Activated CD4-positive, alpha-beta T cell treated with anti-CD3 and anti-CD28 coated beads, Interleukin-2, Interleukin-6, amounts not matched to agents 100 ng/mL and 50 ng/mL, durations not matched to agents 16 hours and 8 hours (primary cell): ENCODE measurements around the gene GOPC.
A peak's percentile ranks its signal among the peaks of the same experiment; 100 is the strongest.

Experiments
- DNase-seq: peaks from one replicate; pipeline ENCODE4 v3.0.0-alpha.2; 2020

GOPC gene

DNA sequence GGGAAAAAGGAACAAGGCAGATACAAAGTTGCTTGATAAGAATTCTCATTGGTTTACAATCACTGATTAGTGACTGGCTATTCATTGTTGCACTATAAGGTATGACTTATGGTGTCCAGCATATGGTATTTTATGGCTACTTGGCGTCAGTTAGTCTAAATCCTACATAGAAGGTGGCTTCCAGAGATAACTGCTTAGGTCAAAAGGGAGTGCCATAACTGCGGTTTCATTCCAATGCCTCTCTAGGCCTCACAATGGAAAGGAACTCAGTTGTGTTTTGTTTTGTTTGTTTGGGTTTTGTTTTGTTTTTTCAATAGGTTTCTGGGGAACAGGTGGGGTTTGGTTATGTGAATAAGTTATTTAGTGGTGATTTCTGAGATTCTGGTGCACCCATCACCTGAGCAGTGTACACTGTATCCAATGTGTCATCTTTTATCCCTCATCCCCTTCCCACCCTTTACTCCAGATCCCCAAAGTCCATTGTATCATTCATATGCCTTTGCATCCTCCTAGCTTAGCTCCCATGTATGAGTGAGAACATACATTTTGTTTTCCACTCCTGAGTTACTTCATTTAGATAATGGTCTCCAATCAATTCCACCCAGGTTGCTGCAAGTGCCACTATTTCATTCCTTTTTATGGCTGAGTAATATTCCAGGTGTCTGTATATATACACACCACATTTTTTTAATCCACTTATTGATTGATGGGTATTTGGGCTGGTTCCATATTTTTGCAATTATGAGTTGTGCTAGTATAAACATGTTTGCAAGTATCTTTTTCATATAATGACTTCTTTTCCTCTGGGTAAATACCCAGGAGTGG, 7.0 kb downstream of the GOPC start:
- no peak for DNase-seq

DNA sequence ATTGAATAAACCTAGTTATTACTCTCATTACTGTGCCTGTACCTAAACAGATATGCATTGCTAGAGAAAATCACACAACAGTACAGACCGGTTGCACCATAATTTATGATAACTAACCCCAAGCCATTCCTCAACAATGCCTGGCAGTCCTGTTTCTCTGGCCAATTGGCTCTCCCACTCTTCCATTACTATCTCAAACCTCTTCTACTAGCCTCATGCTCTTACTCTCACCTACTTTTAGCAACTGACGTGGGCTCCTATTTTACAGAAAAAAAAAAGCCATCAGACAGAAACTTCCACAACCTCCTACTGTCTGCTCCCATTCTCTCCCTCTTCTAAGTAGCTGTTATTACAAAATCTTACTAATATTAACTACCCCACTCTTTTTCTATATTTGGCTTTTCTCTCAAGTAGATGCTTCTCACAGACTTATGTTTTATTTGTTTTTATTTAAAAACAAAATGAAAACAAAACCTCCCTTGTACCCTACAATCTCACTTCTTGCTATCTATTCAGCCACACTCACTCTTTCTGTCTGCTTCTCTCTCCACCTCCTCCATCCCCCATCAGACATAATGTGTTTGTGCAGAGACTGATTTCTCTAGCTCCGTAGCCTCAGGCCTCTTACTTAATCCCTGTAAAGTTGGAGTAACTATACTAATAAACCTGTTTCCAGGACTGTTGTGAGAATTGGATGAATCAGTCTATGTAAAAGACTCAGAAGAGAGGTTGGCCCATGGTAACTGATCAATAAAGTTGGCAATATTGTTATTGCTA, 9.1 kb downstream of the GOPC start:
- no peak for DNase-seq

DNA sequence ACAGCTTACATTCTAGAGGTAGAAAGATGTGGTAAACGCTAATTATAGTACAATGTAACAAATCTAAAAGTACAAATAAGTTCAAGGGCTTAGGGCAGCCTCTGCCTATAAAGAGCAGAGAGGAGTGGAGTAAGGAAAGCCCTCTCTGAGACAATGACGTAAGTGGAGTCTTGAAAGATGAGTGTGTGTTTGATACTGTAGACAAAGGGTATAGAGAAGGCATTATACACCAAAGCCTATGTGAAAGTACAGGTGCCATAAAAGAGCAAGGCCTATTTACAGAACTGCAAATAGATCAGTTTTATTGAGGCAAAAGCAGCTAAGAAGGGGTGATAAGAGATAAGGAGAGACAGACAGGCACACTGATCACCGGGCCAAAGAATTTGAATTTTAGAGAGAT, 10.9 kb downstream of the GOPC start:
- DNase-seq: no peak

DNA sequence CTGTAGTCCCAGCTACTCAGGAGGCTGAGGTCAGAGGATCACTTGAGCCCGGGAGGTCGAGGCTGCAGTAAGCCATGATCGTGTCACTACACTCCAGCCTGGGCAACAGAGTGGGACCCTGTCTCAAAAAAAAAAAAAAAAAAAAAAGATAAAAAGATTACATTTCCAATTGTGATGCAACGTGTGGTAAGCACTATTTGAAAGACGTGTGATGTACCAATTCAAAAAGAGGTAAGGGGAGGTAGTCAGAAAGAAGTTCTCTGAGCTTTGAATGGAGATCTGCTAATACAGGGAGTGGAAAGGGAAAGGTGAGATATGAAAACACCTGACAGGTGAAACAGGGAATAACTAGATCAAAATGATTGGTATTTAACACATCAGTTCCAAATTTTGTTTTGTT, 11.9 kb downstream of the GOPC start:
- DNase-seq: no peak

DNA sequence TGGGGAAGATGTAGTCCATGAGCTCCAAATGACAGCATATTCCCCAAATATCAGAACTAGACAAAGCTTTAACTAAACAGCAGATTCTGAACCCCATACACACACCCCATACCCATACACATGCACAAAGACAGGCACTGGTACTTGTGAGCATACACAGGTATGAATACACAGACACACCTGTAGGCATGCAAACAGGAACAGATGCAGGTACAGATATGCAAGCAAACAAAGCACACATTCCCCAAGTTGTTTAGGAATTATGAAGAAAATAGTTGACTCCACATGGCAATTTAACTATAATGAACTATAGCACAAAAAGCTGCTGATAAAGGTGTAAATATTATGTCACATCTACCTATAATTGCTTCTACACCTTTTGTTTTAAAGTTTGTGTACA, 16.7 kb downstream of the GOPC start:
- DNase-seq: no peak

DNA sequence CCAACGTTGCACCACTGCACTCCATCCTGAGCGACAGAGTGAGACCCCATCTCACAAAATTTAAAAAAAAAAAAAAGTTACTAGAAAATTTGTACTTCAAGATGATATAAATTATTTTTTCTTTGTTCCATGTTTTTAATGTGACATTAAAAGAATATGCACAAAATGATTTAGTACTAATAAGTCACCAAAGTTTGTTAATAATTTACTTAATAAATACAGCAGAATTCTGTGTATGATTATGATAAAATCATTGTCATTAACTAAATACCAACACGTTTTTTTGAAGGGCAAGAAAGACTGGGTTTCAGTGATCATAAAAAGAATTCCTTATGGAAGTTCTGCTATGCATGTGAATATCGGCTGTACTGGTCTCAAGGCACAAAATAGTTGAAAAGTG, 28.1 kb downstream of the GOPC start:
- no peak for DNase-seq

DNA sequence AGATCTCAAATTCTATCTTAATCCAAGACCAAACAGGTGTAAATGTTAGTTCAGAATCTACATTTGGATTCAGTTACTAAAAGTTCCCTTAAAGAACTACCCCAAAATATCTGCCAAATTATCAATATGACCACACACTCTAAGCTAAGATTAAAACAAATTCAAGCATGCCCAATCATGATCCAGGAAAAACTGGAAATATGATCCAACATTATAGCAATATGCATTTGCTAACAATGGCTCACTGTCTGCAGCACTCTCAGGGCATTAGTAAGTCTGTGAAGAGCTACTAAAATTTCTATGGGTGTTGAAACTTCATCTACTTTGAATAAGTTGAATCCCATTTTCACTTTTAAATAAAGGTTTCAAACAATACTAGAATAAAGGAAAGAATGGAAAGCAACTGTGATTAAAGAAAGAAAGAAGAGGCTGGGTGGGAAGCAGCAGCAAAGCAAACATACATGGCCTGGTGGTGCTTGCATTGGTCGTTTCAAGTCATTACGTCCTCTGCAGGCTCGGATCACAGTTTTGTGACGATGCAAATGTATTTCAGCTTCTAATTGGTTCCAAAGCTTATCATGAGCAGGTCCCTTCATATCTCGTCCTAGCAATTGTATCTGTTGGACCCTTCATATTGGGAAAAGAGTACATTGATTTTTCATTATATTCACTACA, 29.2 kb downstream of the GOPC start:
- no peak for DNase-seq

DNA sequence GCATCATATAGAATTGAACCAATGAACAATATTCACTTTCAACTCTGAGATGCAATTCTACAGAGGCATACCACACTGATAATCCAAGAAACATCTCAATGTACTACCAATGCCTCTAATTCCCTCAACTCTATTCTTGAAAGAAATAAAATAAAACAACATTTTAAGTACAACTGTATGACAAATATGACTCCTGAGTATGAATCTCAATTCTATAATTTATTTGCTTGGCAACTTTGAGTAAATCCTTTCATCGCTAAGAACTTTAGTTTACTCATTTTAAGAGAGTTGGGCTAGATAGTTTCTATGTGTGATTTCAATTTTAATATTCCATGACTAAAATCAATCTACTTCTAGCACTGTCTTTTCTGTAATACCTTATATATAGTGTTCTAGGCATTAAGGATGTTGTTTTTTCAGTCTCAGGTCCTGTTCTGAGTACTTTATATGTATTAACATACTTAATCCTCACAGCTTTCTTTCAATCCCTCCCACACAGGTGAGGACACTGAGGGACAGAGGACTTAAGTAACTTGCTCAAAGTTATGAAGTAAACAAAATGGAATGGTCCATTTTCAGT, 33.4 kb downstream of the GOPC start:
- DNase-seq: peak; percentile 52

DNA sequence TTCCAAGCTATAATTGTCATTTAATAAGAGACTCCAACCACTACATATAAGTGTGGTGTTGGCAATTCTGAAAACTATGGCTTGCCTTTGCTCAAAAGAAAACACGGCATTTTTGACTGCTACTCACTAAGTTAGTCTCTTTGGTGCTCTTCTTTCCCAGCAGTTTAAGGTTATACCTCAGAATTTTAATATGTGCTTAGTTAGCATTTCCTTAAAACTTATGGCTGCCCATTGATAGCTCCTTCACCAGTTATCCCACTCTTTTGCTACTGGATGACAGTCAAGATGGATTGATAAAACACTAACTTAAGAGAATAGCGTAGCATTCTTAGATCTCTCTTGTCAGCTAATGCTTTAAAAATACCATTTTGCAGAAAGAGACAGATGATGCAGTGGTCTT, 34.1 kb downstream of the GOPC start:
- no peak for DNase-seq

DNA sequence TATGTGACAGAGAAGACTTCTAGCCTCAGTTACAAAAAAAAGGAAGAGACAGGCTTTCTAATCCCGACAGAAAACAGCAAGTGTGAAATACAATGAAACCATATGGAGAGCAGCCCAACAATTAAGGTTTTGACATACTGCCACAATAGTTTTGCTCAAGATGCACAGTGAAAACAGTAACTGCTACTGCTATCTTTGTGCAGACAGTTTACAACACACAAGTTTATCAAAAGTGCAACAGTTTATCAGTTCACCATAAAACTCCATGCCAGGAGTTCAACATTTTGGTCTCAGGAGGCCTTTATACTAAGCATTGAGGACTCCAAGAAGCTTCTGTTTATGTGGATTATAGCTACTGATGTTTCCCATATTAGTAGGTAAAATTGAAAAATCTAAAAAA, 37.6 kb downstream of the GOPC start:
- DNase-seq: no peak

DNA sequence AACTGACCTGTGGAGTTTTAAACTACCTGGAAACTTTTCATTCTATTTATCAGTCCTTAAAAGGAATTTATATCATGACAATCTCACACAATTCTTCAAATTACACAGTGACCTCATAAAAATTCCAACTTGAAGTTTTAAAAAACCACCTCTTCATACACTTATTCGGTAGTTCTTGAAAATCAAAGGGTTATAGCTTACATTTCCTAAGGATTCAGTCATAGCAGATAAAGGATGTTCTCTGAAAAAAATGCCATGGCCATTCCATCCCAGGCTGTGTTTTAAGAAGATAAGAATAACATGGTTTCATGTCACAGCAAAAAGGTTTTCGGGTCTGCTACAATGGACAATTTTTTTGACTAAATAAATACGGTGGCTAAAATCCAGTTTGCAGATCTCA, 41.2 kb downstream of the GOPC start:
- DNase-seq: no peak

DNA sequence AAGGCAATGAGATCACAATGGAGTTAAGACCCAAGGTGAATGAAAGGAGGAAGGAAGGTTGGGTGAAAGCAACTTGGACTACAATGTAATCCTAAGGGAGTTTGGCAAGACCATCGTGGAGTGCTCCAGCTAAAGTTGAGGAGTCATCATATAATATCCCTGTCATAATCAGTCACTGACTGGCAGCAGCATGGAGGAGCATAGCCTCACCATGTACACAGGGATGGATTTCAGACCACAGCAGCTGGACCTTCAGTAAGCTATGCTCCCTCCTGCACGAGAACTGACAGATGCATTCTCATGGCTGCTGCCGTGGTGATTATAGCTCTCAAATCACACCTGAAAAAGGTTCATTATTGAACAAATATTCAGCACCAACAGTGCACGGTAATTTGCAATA, 43.0 kb downstream of the GOPC start:
- no peak for DNase-seq

DNA sequence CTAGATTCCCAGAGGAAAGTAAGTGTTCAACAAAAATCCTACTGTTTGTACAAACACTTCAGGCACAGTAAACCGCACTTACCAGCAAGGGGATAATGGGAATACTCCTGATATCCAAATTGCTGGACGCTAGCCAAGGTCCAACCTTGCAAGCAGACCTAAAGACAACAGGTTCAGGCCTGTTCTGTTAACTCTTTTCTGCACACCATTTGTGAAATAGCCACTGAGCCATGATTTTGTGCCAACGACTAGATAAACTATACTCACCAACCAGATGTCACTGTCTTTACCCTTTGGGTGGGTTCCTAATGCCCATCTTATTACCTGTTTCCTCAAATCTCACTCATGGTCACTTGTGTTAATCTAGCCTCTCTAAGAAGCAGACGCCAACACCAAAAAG, 43.5 kb downstream of the GOPC start:
- DNase-seq: no peak

DNA sequence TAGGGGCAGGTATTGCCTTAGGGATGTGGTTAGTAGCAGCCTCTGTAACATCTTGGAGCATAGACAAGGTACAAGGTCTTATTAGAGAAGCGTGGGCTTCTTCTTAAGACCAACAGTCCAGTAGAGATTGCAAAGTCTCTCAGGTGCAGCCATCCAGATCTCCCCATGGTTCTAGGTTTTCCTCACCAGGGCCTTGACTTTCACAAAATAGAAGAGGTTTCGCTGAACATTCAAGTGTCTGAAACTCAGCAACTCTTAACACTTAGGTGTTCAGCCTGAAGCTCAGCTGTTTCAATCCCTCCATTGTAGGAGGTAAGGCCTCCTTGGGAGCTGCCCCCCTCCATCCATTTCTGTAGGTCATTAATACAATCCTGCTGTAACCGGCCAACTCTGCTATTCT, 44.4 kb downstream of the GOPC start:
- no peak for DNase-seq

DNA sequence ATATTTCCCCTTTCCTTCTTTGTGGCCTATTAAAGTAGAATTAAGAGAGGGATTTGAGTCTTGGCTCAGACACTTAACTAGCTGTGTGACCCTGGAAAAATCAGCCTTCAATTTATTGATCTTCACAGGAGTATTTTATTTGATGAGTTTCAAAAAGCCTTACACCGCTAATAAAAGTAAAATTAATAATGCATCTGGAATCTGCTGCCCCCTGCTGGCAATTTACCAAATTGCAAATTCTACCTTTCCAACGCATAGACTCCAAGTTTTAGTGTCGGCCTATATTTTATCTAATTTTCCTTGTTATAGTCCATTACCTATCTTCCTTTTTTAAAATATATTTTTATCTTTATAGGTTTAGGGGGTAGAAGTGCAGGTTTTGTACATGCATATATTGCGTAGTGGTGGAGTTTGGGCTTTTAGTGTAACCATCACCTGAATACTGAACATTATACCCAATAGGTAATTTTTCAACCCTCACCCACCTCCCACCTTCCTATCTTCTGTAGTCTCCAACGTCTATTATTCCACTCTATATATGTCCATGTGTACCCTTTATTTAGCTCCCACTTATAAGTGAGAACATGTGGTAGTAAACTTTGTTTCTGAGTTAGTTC, 46.3 kb downstream of the GOPC start:
- DNase-seq: peak; percentile 60

DNA sequence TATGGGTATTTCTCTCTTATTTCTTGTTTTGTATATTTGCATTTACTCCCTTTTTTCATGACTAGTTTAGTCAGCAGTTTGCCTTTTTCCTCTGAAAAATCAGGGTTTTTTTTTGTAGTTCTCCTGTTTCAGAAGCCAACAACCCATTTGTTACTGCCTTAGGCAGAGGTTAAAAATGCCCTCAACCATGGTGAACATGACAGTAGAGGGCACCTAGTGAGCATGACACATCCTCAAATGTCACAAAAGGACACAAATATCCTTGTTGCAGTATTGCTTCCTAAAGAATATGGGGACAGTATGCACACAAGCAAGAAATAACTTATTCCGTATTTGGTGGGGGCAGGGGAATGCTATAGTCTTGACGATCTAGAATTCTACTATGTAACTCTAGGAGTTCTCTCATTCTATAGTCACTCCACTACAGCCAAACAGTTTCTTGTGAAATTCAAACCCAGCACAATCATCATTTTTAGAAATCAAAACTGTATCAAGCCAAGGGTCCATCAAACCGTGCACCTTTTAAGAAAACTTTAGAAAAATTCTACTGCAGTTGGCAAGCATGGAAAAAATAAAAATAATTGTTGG, 47.0 kb downstream of the GOPC start:
- no peak for DNase-seq

DNA sequence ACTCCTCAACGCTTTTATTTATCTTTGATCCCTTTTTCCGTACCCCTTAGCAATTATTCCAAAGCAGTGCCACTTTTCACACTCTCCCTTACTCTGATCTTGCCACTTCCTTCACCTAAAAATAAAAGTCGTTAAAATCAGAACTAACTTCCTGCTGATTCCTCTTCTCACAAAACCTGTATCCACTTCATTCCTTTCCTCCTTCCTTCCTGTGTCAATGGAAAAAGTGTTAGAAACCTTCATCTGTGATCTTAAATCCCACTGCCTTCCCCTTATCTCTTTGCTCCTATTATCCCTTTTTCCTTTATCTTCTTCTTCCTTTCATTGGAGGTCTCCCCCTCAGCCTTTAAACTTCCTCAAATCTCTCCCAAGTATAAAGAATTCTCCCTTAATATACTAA, 49.2 kb downstream of the GOPC start:
- no peak for DNase-seq

DNA sequence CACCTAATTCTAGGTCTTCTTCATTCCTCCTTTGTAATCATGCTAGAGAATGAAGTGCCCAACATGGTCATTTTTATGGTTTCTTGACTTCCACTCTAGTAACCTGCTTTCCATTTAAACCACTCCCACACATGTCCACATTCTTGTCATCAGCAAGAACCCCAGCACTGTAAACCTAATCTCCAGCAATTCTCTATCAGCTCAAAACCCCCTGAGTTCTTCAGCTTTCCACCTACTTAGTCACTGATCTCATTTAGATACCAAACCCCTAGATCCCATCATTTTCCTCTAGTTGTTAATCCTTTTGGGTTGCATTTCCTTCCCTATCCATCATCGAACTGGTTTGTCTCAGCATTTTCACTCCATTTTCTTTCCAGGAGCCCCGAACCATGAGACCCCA, 49.7 kb downstream of the GOPC start:
- DNase-seq: no peak

DNA sequence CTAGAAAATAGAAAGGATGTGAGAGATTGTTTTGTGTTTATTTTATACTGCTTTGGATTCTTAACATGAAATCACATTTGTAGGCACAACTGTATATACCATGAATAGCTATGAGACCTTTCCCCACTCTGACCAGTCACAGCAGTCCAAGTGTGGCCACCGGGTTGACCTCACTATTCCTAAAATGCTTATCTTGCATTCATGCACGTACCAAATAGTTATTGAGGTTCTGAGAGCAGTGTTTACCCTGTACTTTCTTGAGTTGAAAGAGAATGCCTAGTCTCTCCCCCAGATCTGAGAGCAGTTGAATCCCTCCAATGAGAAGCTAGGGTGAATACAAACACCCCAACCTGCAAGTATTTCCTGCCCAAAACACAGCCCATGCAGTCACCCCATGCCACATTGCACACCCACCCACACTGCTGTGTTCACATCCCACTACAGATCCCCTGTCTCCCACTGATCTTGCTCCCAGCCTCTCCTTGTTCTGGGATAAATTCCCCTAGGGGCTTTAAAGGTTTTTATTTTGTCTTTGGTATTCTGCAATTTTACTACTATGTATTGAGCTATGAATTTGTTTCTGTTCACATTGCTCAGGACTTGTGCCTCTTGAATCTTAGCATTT, 51.6 kb downstream of the GOPC start:
- no peak for DNase-seq

DNA sequence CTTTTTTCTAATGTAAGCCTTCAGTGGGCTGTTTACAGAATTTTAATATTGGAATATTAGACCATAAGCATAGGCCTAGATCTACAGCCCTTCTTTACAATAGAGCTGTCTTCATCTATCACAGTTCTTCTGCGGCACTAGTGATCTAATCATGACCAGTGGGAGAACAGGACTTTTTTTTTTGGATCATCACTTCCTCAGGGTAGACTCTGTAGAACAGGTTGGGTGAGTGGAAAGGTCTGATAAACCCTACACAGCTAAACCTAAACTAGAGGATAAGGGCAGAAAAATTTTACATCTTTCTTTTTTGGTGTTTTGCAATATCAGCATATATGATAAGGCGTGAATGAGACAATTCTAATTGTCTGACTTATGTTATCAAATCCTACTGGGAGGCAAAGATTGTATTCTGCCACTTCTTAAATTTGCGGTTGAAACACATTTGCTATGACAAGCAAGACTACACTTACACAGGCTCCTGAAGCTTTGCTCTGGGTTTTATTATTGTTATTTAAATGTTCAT, 52.2 kb downstream of the GOPC start:
- DNase-seq: no peak

DNA sequence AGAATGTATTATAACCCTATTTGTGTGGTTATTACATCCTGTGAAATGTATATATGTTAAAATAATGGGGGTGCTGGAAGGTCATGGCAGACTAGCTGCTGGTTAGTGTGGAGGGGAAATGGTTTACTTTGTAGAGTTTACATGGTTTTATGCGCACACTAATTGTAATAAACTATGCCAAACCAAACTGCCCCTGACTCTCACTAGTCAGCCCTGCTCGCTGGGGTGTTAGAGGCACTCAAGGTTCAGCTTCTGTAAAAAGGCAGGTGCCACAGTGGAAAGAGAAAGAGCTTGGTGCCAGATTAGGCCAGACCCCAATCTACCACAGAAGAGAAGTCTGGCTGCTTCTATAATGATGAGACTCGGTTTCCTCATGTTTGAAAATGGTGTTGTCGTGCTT, 52.7 kb downstream of the GOPC start:
- no peak for DNase-seq

DNA sequence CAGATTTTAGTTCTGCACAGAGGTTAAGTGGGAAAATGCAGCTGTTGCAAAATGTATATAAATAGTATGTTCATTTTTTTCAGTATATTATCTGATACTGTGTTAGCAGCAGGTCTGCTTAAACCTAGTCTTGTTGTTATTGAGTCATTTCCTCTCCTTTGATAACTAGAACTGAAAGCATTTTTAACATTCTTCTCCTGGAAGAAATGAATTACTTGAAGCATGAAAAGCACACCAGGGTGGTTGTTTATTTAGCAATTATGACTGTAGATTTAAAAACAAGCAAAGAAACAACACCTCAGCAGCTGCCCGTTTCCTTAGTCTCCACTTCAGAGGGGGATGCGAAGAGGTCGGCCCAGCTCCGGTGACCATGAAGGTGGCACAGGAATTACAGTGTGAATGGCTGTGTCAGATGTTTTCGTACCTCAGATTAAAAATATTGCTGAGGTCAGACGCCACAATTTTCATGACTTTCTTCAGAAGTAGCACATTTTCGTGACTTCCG, 53.5 kb downstream of the GOPC start:
- DNase-seq: peak; percentile 63
